ENCODE data around the gene TPM4.

GRCh38 chr19:16111909-16112752 is 35.8 kb downstream of the TPM4 start:
- TF ChIP-seq CTCF (conservative IDR thresholded peaks at IDR 0.05) (no peak), EZH2 (IDR thresholded peaks at IDR 0.05; ENCODE audit: low read depth) (no peak)

Measured in PC-9 (cell line).